Left renal pelvis (tissue), 4 donors: ENCODE measurements around the gene ABCA7. TPM values are rescaled to one million over a fixed set of nuclear protein-coding genes. Genes with fewer than 3 reads are reported as not detected.

ENCODE experiments used
- DNase-seq, 4 donors: peaks; one replicate each; pipeline ENCODE4 v3.0.0-alpha.2; 2013; ENCODE audit warnings: low read depth in 4 of 4, low spot score in 3 of 4
- polyA plus RNA-seq, 4 donors: library from polyadenylated mRNA; unstranded; fragments of 120-200 nt; gene quantifications; one replicate each; pipeline ENCODE4 v1.2.1, GENCODE V29; 2013; ENCODE audit not compliant: insufficient read length in 4 of 4

ABCA7 gene
- polyA plus RNA-seq, 4 donors: 2.7 to 10.6 (median 7.7) TPM

DNA sequence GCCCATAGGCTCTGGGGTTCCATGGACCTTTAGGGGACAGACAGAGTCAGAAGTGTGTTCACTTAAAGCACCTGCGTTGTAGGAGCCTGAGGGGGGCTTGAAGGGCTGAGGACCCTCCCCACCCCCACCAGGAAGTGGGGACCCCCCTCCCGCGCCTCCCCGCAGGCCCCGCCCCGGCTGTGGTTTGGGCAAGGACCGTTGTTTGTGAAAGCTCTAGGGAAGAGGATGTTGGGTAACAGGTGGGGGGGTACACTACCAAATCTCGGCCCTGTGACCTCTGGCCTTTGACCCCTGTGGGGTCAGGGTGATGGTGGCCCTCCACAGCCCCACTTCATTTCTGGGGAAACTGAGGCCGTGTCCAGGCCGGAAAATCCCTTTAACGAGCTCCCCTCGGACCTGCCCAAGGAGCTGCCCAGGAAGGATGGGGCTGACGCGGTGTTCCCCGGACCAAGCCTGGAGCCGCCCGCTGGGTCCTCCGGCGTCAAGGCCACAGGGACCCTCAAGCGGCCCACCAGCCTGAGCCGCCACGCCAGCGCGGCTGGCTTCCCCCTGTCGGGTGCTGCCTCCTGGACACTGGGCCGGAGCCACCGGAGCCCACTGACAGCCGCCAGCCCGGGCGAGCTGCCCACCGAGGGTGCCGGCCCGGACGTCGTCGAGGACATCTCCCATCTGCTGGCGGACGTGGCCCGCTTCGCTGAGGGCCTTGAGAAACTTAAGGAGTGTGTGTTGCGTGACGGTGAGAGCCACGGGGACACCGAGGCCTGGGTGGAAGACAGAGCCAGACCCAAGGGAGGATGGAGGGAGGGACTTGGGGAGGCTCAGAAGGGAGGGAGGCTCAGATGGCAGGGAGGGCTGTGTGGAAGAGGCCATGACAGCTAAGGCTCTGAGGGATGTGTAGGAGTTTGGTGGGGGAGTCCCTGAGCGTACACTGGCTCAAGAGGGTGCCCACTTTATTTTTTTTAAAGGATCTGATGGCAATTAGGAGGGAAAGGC is 28.4 kb downstream of the ABCA7 start:
- DNase-seq: no peak

DNA sequence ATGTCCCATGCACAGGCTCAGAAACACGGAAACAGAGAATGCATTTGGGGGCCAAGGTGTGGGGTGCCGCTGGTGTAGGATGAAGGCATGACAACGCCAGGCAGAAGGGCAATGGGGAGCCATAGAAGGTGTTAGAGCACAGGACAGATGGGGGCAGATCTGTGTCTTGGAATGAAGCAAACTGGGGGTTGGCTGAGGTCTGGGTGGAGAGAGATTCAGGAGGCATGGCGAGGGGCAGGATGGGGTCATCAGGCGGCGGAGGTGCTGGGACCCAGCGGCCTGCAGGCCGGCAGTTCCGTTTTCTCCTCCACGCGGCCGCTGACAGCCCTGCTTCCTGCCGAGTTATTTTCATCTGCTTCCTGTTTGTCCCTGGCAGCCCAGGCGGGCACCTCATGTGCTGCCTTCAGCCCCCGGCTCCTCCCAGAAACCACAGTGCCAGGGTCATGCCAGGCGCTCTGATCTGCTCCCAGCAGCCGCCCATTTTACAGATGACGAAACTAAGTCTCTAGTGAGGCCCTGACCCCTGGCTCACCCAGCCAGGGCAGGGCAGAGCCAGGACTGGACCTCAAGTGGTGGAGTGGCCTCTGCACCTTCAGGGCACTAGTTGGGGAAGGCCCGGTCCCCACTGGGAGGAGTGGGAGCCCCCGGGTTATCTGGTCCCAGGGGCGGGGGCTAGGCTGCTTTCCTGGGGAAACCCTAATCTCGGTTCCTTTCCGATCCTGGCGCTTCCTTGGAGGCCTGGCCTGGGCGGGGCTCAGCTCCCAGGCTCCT is 29.3 kb downstream of the ABCA7 start:
- no peak for DNase-seq

DNA sequence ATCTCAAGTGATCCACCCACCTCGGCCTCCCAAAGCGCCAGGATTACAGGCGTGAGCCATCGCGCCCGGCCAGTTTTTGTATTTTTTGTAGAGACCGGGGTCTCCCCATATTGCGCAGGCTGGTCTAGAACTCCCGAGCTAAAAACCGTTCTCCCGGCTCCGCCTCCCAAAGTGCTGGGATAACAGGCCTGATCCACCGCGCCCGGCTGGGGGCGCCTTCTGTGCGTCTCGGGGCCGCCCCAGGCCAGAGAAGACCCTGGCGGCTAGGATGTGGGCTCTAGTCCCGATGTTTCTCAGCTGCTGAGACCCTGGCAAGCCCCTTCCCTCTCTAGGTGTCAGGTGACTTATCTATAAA is 30.6 kb downstream of the ABCA7 start:
- DNase-seq: no peak

DNA sequence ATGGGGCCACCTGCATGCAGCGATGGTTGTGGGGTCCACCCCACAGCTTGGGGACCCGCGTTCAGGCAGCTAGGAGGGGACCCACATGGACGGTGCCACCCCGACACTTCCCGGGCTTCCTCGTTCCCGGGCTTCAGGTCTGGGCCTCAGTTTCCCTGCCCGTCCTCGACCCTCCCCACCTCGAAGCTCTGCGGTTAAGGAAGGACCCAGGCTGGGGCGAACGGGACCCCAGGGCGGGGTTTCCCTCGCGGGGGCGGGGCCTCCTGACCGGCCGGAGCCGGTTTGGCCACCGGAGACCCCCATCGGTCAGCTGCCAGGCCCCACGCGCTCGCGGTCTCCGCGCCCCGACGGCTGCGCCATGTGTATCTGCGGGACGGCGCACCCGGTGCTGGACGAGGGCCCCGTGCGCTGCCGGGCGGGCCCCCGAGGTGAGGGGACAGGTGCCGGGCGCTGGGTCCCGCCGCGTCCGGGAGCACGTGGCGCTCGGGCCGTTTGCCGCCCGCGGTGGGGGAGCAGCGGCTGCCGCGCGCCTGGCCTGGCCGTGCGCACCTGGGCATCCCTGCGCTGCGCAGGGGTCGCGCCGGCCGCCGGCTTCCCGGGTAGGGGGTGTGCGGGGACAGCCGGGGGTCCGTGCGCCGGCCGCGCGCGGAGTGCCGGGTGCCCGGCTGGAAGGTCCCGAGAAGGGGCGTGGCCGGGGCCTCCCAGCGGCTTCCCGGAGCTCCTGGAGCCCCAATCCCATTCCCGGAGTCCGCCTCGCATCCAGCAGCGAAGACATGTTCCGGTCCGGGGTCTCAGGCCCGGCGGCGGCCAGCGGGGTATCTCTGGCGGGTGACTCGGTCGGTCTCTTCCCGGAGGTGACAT is 31.3 kb downstream of the ABCA7 start:
- DNase-seq: no peak

DNA sequence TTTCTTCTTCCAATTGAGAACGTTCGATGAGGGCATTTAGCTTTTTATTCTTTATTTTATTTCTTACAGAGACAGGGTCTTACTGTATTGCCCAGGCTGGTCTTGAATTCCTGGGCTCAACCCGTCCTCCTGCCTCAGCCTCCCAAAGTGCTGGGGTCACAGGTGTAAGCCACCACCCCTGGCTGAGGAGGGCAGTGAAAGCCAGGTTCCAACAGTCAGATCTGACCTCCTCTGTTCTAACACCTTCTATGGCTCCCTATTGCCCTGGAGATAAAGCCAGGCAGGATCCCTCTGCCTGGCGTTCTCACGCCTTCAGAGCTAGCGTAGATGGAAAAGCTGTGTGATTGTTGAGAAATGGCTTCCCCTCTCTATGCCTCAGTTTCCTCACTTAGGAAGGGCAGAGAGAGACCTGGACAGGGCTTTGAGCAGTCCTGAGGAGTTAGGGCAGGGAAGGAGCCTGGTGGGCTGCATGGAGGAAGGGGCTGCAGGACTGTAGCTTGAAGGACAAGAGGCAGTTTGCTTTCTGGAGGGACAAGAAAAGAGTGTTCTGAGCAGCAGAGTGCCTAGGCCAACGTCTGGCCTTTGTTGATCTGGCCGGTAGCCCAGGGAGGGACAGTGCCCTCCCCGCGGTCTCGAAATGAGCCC is 32.6 kb downstream of the ABCA7 start:
- DNase-seq: no peak

DNA sequence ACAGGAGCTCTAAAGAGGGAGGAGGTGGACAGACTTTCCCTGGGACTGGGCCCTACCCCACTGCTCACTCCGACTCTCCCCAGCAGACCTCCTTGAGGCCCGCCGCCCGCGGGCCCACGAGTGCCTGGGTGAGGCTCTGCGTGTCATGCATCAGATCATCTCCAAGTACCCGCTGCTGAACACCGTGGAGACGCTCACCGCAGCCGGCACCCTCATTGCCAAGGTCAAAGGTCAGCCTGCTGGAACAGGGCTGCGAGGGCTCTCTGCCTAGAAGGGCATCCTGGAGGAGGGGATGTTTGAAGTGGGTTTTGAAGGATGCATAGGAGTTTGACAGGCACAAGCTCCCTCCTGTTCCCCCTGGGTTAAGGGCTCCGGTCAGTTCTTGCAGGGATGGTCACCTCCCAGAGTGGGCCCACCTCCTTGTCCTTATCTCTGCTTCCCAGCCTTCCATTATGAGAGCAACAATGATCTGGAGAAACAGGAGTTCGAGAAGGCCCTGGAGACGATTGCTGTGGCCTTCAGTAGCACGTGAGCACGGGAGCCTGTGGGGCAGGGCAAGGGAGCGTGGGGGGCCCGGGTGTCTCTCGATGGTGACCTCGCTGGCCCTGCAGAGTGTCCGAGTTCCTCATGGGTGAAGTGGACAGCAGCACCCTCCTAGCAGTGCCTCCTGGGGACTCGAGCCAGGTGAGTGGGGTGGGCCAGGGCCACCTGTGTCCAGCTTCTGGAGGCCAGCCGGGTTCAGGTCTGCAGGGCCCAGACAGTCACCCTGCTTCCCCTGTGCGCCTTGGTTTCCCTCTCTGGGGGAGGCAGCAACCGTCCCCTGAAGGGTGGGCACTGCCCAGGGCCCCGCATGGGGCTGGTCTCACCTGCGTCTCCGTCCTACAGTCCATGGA is 33.4 kb downstream of the ABCA7 start:
- DNase-seq: no peak

DNA sequence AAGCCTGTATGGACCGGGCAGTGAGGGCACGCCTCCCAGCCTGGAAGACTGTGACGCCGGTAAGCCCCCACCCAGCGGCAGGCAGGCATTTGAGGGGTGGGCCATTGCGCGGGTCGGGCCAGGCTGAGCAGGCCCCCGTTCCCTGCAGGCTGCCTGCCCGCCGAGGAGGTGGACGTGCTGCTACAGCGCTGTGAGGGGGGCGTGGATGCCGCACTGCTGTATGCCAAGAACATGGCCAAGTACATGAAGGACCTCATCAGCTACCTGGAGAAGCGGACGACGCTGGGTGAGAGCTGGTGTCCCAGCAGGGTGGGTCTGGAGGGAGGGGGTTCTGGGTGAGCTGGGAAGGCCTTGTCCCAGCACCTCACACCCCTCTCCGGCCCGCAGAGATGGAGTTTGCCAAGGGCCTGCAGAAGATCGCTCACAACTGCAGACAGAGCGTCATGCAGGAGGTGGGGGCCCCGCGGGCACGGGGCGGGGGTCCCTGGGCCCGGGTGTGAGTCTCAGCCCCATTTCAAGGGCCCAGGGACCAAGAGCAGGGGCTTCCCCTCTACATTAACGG is 34.1 kb downstream of the ABCA7 start:
- DNase-seq: no peak

DNA sequence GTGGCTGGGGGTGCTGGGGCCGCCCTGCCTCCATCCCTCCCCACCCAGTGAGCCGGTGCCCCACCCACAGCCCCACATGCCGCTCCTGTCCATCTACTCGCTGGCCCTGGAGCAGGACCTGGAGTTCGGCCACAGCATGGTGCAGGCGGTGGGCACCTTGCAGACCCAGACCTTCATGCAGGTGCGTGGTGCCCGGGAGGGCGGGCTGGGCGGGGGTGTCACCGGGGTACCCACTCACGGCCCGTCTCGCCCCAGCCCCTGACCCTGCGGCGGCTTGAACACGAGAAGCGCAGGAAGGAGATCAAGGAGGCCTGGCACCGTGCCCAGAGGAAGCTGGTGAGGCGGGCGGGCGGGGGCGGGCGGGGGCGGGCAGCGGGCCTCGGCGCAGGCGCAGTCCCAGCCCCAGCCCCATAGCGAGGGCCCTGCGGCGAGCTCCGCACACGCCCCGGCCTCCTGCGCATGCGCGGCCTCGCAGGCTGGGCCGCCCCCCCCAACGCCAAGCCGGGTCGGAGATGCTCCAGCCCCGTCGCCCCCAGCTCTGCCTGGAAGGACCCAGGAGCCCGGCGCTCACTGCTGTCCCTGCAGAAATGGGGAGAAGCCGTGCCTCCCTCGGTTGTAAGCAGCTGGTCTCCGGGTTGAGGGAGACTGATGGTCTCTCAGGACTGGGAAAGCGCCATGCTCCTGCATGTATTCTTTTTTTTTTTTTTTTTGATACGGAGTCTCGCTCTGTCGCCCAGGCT is 34.8 kb downstream of the ABCA7 start:
- DNase-seq: no peak

DNA sequence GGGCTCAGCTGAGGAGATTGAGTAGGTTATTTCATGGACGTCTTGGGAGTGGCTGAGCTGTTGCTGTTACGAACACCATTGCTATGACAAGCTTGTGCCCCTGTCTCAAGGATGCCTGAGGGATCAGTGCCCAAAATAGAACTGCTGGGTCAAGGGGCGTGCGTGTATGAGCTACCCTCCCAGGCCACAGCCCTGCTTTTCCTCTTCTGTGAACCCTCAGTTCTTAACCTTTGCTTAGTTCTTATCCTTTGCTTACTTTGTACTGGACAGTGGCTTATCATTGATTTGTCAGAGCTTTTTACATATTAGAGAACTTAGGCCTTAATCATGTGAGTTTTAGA is 36.1 kb downstream of the ABCA7 start:
- DNase-seq: no peak

DNA sequence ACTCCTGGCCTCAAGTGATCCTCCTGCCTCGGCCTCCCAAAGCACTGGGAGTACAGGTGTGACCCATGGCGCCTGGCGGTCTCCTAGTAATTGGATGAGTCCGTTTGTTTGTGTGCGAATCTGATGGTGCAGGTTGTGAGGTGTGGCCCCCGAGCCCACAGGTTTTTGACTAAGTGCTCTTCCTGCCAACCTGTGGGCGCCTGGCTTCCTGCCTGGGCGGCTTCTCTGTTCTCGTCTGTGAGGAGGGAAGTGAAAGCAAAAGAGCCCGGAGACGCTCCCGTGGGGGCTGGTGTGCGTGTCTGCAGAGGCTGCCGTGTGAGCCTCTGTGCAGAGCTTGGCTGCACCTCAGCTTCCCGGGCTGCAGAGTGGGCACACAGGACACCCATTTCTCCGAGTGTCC is 37.0 kb downstream of the ABCA7 start:
- DNase-seq: no peak

DNA sequence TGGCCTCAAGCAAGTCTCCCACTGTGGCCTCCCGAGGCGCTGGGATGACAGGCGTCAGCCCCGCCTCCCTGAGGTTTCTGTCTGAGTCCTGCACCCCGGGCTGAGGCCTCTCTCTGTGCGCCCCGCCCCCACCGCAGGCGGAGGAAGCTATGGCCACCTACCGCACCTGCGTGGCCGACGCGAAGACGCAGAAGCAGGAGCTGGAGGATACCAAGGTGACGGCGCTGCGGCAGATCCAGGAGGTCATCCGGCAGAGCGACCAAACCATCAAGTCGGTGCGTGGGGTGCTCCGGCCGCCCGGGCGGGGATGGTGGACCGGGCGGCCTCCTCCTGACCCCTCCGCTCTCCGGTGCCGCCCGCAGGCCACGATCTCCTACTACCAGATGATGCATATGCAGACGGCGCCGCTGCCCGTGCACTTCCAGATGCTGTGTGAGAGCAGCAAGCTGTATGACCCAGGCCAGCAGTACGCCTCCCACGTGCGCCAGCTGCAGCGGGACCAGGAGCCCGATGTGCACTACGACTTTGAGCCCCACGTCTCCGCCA is 39.7 kb downstream of the ABCA7 start:
- no peak for DNase-seq

DNA sequence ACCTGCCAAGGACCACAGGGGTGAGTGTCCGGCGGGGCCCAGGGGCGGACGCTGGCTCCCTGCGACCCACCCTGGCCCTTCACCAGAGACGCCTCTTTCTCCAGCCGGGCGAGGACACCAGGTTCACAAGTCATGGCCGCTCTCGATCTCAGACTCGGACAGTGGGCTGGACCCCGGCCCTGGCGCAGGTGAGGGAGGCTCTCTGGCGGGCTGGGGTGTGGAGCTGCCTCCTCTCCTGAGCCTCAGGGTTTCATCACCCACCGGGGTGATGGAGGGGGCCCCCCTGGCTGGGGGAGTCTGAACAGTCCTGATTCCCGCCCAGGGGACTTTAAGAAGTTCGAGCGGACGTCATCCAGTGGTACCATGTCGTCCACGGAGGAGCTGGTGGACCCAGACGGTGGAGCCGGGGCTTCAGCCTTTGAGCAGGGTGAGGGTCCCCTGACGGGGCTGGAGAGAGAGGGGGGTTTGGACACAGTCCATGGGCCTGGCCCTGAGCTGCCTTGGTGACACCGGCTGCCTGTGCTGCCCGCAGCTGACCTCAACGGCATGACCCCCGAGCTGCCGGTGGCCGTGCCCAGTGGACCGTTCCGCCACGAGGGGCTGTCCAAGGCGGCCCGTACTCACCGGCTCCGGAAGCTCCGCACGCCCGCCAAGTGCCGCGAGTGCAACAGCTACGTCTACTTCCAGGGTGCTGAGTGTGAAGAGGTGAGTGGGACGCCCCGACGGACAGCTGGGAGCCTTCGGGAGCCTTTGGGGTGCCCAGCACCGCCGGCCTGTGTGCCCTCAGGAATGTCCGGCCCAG is 40.7 kb downstream of the ABCA7 start:
- no peak for DNase-seq

DNA sequence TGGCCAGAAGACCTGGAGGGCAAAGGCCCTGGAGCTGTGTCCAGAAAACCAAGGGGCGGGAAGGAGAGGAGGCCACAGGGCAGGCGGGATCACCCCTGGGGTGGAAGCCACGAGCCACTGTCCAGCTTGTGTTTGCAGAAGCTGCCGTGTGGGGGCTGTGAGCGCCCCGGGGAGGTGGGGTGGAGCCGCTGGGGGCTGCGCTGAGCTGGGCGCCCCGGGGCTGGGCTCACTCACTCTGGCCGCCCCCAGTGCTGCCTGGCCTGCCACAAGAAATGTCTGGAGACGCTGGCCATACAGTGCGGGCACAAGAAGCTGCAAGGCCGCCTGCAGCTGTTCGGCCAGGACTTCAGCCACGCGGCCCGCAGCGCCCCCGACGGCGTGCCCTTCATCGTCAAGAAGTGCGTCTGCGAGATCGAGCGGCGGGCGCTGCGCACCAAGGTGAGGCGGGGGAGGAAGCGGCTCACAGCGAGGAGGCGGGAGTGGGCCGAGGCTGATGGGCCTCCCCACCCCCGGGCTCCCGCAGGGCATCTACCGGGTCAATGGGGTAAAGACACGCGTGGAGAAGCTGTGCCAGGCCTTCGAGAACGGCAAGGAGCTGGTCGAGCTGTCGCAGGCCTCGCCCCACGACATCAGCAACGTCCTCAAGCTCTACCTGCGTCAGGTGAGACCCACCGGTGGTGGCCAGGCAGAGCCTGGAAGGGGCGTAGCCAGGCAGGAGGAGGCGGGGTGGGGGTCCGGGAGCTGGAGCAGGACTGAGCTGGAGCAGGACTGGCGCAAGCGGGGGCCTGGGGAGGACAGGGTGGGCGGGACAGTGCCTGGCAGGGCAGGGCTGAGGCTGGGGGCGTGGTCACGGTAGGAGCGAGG is 41.6 kb downstream of the ABCA7 start:
- DNase-seq: no peak

DNA sequence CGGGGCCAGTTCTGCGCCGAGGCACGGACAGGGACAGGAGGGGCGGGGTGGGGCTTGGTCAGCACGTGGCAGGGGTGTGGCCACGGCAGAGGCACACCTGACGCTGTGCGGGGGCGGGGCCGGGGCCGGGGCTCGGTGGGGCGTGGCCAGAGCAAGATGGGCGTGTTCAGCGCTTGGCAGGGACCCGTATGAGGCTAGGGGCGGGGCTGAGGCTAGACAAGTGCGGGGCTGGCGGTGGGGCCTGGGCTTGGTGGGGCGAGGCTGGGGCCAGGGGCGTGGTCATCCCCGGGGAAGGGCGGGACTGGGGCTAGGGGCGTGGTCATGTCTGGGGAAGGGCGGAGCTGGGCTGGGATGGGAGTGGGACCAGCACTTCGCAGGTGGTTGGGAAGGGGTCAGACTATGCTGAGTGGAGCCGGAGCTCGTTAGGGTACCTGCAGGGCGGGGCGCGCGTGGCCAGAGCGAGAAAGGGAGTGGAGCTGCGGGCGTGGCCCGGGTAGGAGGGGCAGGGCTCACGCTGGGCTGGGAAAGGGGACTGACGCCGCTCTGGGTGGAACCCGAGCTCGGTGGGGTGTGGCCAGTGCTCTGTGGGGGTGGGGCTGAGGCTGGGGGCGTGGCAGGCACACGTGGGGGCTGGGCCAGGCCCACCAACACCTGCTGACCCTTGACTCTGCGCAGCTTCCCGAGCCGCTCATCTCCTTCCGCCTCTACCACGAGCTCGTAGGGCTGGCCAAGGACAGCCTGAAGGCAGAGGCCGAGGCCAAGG is 42.4 kb downstream of the ABCA7 start:
- DNase-seq: no peak

DNA sequence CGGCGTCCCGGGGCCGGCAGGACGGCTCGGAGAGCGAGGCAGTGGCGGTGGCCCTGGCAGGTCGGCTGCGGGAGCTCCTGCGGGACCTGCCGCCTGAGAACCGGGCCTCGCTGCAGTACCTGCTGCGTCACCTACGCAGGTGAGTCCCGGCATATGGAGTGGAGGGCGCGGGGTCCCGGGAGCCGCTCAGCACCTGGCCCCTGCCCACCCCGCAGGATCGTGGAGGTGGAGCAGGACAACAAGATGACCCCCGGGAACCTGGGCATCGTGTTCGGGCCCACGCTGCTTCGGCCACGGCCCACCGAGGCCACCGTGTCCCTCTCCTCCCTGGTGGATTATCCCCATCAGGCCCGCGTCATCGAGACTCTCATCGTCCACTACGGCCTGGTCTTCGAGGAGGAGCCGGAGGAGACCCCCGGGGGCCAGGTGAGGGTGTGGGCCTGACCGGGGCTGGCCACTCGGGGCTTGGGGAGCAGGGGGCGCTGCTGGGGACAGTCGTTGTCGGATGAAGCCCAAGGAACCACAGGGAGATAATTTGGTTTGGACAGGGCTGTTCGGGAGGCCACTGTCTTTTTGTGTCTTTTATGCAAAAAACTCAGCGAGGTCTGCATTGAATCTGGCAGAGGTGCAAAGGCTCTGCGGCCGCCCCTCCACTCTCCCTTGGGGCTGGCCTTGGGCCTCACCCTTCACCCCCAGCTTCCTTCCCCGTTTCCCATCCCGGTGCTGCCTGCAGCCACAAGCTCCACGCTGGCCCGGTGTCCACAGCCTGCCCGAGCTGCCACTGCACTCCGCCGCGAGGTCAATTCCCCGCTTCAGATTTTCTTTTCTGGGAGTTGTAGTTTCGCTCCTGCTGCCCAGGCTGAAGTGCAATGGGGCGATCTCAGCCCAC is 43.3 kb downstream of the ABCA7 start:
- no peak for DNase-seq
